Measurements from ENCODE around the gene CYP3A4.
"Not testable (repeated sequence)": the region's sequence is repeated elsewhere in the genome, so short reads cannot be mapped to it uniquely, and the experiment has no call there.

Gene CYP3A4

DNA sequence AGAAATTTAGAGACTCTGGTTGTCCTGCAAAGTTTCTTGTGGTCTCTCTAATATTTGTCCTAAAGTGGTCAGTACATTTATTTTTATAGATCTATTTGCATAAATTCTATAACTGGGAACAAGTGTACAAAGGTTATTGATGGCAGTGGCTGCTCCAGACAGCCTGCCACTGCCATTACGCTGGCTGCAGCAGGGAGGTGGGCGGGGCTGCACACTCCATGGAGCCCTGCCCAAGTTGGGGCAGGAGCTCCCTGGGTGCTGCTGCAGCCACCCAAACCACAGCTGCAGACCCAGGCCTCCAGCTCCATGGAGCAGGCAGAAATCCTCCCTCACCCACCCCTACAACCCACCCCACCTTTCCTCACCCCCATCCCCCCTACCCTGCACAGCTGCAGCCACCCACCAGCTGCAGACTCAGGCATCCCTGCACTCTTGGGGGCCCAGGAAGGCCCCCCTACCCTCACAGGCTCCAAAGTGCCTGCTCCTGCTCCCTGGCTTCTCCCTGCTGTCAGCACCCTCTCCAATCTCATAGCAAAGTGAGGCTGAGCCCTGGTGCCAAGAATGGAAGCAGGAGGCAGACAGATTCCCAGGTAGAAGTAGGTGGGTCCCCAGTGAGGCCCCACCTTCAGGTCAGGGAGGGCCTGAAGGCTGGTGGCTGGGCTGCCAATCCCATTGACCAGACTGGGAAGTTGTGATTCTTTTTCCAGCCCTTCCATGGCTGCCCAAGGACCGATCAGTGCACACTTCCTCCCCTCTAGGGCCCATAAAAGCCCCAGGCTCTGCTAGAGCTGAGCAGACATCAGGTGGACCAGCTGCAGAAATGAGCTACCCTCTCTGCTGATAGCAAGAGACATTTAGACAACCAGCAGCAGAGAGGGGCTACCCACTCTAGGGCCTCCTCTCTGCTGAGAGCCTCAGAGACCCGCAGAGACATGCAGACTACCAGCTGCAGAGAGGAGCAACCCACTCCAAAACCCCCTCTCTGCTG lies 39.0 kb upstream of the CYP3A4 start:
- H3K36me3 ChIP-seq, result no peaks in the 10 kb centered on the region
- H3K4me1 ChIP-seq, result no peaks in the 10 kb centered on the region
- H3K27ac ChIP-seq, result no peak overlapping the region
- TF ChIP-seq Cebpa-rat (IDR thresholded peaks at IDR 0.05), result no peak
- H3K27me3 ChIP-seq, result no peaks in the 10 kb centered on the region
- no peak overlapping the region for H3K4me3 ChIP-seq
- no peaks in the 10 kb centered on the region for H4K20me1 ChIP-seq
- no peak overlapping the region for H3K9ac ChIP-seq
- H3K4me2 ChIP-seq, result no peak overlapping the region
- no peaks in the 10 kb centered on the region for H3K9me3 ChIP-seq

DNA sequence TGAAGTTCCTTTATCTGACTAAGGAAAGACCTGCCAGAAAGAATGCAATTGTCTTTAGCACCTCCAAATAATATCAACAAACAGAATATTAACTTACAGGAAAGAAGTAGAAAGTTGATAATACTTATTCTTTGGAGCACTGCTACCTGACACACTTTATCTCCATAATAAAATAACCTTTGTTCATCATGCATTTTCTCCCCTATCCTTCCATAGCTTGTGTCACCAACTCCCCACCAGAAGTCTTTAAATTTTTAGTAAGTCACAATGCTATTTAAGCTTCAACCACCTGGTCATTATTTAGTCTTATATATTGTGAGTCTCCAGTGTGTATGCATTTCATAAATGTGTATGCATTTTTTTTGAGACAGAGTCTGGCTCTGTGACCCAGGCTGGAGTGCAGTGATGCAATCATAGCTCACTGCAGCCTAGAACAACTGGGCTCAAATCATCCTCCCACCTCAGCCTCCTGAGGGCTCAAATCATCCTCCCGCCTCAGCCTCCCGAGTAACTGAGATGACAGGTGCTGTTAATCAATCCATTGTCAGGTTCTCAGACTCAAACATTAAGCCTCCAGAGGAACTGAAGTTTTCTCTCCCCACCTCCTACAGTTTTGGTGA lies 36.5 kb upstream of the CYP3A4 start:
- no peak for TF ChIP-seq Cebpa-rat (IDR thresholded peaks at IDR 0.05)
- no peaks in the 10 kb centered on the region for H4K20me1 ChIP-seq
- H3K4me2 ChIP-seq, result no peak overlapping the region
- no peak overlapping the region for H3K27ac ChIP-seq
- no peaks in the 10 kb centered on the region for H3K4me1 ChIP-seq
- no peaks in the 10 kb centered on the region for H3K36me3 ChIP-seq
- no peaks in the 10 kb centered on the region for H3K27me3 ChIP-seq
- no peak overlapping the region for H3K9ac ChIP-seq
- no peak overlapping the region for H3K4me3 ChIP-seq
- H3K9me3 ChIP-seq, result no peaks in the 10 kb centered on the region

DNA sequence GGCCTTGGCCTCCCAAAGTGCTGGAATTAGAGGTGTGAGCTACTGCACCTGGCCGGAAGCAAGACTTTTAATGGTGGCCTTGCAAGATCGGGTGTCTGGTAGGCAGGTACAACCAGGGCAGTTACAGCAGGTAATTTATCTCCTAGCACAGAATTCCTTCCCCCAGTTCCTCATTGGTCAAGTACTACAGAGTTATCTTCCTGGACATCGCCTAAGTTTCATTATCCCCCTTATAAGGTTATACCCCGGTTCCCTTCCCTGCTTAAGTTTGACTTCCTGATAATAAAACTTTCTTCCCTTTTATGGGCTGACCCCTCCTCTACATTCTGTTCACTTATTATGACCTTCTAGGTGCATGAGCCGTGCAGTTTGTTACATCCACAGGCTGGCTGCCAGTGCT lies 24.8 kb upstream of the CYP3A4 start:
- Histone ChIP-seq H3K36me3 (no peaks in the 10 kb centered on the region), H4K20me1 (no peaks in the 10 kb centered on the region), H3K9ac (no peak overlapping the region), H3K4me1 (no peaks in the 10 kb centered on the region), H3K9me3 (peaks cover 16% of the 10 kb centered on the region; the same call in 1 of the 2 replicates), H3K4me2 (no peak overlapping the region), H3K27me3 (no peaks in the 10 kb centered on the region), H3K4me3 (no peak overlapping the region), H3K27ac (no peak overlapping the region)
- no peak for TF ChIP-seq Cebpa-rat (IDR thresholded peaks at IDR 0.05)

DNA sequence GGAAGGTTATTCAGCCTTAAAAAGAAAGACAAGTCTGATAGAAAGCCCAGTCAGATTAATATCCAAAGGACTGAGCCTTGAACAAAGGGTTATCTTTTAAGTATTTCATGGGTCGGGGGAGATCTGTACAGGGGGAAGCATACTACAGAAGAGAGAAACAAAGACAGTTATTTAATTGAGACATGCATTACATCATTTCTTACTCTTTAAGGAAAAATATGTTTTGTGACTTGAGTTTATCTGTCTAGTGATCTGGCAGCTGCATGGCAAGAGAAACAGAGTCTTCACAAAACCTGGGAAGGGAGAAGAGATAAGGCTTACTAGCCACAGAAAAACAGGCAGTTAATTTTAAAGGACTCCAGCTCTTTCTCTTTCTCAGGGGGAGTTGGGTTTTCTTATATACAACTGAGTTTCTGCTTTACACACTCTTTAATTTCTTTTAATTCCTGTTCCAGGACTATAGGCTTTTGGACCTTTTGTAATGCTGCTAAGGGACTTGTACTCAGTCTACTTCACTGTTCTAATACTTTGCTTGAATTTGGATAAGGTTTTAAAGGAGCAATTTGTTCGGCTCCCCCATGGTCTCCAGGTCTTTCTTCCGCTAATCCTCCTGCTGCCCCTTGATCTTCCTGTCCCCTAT lies 23.0 kb upstream of the CYP3A4 start:
- Histone ChIP-seq H4K20me1 (no peaks in the 10 kb centered on the region), H3K4me1 (no peaks in the 10 kb centered on the region), H3K4me3 (no peak overlapping the region), H3K9ac (no peak overlapping the region), H3K4me2 (no peak overlapping the region), H3K9me3 (peaks cover 16% of the 10 kb centered on the region), H3K27me3 (no peaks in the 10 kb centered on the region), H3K36me3 (no peaks in the 10 kb centered on the region), H3K27ac (no peak overlapping the region)
- no peak for TF ChIP-seq Cebpa-rat (IDR thresholded peaks at IDR 0.05)

DNA sequence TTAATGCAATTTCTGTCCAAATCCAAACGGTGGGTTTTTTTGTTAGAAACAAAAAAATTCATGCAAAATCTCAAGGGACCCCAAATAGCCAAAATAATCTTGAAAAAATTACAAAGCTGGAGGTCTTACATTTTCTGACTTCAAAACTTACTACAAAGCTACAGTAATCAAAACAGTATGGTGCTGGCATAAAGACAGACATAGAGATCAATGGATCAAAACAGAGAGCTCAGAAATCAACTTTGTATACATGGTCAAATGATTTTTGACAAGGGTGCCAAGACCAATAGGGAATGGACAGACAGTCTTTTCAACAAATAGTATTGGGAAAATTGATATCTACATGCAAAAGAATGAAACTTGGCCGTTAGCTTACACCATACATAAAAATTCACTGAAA lies 21.7 kb upstream of the CYP3A4 start:
- Histone ChIP-seq H3K36me3 (no peaks in the 10 kb centered on the region), H3K4me2 (no peak overlapping the region), H3K27ac (no peak overlapping the region), H3K27me3 (no peaks in the 10 kb centered on the region), H3K4me1 (no peaks in the 10 kb centered on the region), H3K9ac (no peak overlapping the region), H4K20me1 (no peaks in the 10 kb centered on the region), H3K9me3 (peaks cover 16% of the 10 kb centered on the region), H3K4me3 (no peak overlapping the region)
- no peak for TF ChIP-seq Cebpa-rat (IDR thresholded peaks at IDR 0.05)

DNA sequence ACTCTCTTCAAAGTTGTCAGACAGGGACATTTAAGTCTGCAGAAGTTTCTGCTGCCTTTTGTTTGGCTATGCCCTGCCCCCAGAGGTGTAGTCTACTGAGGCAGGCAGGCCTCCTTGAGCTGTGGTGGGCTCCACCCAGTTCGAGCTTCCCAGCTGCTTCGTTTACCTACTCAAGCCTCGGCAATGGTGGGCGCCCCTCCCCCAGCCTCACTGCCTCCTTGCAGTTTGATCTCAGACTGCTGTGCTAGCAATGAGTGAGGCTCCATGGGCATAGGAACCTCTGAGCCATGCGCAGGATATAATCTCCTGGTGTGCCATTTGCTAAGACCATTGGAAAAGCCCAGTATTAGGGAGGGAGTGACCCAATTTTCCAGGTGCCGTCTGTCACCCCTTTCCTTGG lies 19.1 kb upstream of the CYP3A4 start:
- not testable (repeated sequence) for H3K9me3 ChIP-seq, H3K4me2 ChIP-seq, H3K27me3 ChIP-seq, H3K9ac ChIP-seq, H3K27ac ChIP-seq, H4K20me1 ChIP-seq, H3K4me3 ChIP-seq, H3K36me3 ChIP-seq, H3K4me1 ChIP-seq

DNA sequence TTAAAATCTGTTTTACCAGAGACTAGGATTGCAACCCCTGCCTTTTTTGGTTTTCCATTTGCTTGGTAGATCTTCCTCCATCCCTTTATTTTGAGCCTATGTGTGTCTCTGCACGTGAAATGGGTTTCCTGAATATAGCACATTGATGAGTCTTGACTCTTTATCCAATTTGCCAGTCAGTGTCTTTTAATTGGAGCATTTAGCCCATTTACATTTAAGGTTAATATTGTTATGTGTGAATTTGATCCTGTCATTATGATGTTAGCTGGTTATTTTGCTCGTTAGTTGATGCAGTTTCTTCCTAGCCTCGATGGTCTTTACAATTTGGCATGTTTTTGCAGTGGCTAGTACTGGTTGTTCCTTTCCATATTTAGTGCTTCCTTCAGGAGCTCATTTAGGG lies 17.4 kb upstream of the CYP3A4 start:
- not testable (repeated sequence) for H4K20me1 ChIP-seq, H3K4me2 ChIP-seq, H3K4me3 ChIP-seq, H3K4me1 ChIP-seq, H3K36me3 ChIP-seq, H3K27ac ChIP-seq, H3K27me3 ChIP-seq, H3K9ac ChIP-seq, H3K9me3 ChIP-seq

DNA sequence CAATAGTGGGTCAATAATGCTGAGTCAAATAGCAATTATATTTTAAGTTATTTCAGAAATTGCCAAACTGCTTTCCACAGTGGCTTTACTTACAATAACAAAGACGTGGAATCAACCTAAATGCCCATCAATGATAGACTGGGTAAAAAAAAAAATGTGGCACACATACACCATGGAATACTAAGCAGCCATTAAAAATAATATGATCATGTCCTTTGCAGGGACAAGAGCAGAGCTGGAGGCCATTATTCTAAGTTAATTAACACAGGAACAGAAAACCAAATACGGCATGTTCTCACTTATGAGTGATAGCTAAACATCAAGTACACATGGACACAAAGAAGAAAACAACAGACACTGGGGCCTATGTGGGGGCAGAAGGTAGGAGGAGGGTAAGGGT lies 15.0 kb upstream of the CYP3A4 start:
- Histone ChIP-seq H3K4me3 (no peak overlapping the region), H4K20me1 (no peaks in the 10 kb centered on the region), H3K4me1 (no peaks in the 10 kb centered on the region), H3K27me3 (no peaks in the 10 kb centered on the region), H3K9me3 (no peaks in the 10 kb centered on the region; the same call in 1 of the 2 replicates), H3K27ac (no peak overlapping the region), H3K4me2 (no peak overlapping the region), H3K9ac (no peak overlapping the region), H3K36me3 (no peaks in the 10 kb centered on the region)
- no peak for TF ChIP-seq Cebpa-rat (IDR thresholded peaks at IDR 0.05)

DNA sequence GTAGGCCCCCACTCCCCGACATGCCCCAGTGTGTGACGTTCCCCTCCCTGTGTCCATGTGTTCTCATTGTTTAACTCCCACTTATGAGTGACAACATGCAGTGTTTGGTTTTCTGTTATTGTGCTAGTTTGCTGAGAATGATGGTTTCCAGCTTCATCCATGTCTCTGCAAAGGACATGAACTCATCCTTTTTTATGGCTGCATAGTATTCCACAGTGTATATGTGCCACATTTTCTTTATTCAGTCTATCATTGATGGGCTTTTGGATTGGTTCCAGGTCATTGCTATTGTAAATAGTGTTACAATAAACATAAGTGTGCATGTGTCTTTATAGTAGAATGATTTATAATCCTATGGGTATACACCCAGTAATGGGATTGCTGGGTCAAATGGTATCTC lies 11.9 kb upstream of the CYP3A4 start:
- not testable (repeated sequence) for H3K4me1 ChIP-seq, H3K27ac ChIP-seq, H3K4me3 ChIP-seq, H4K20me1 ChIP-seq, H3K4me2 ChIP-seq, H3K36me3 ChIP-seq, H3K27me3 ChIP-seq, H3K9ac ChIP-seq, H3K9me3 ChIP-seq

All from BLaER1 (cell line).